ENCODE data around the gene DIP2C.
A peak's percentile ranks its signal among the peaks of the same experiment; 100 is the strongest.

The DIP2C gene

DNA sequence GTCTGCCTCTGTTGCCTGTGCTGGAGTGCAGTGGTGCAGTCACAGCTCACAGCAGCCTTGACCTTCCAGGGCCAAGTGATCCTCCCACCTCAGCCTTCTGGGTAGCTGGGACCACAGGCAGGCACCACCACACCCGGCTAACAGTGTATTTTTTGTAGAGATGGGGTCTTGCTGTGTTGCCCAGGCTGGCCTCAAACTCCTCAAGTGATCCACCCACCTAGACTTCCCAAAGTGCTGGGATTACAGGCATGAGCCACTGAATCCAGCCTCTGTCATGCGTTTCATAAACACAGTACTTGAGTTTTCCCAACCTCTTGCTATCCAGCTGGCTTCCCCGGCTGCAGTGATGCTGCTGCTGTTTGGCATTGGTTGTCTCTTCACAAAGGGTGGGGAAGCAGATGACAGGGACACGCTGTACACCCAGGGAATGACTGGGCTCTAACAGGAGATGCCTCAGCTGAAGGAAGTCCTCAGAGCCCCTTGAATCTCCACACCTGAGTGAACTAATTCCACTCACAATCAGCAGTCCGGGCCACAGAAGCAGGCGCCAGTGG, 191.5 kb downstream of the DIP2C start:
- Mint-ChIP-seq H3K9me3 (no peaks in the 10 kb centered on the region), H3K27me3 (peaks cover 9% of the 10 kb centered on the region), H3K27ac (no peak overlapping the region), H3K4me1 (ENCODE audit: low read depth) (peaks cover 24% of the 10 kb centered on the region), H3K36me3 (ENCODE audit: low read depth) (no peaks in the 10 kb centered on the region), H3K4me3 (no peak overlapping the region)
- DNase-seq = no peak

- Mint-ChIP-seq H3K9me3 (no peaks in the 10 kb centered on the region), H3K27me3 (peaks cover 6% of the 10 kb centered on the region)
Observed at GRCh38 chr10:497289-497688, 192.2 kb downstream of the DIP2C start.

DNA sequence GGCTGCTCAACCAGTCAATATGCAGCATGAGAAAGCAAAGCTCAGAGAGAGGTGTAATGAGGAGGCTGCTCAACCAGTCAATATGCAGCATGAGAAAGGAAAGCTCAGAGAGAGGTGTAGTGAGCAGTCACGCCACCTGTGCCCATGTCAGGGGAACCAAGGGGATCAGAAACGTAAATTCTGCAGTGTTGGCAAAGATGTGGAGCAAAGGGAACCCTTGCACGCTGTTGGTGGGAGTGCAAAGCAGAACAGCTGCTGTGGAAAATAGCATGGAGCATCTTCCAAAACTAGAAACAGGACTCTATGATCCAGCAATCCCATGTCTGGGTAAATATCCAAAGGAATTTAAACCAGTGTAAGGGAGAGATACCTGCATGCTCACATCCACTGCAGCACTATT, 194.9 kb downstream of the DIP2C start:
- no peaks in the 10 kb centered on the region for H3K36me3 Mint-ChIP-seq (ENCODE audit: low read depth)
- H3K27ac Mint-ChIP-seq = no peak overlapping the region
- DNase-seq = no peak
- H3K4me3 Mint-ChIP-seq = no peak overlapping the region
- no peaks in the 10 kb centered on the region for H3K9me3 Mint-ChIP-seq
- H3K4me1 Mint-ChIP-seq (ENCODE audit: low read depth) = no peaks in the 10 kb centered on the region
- peaks cover 9% of the 10 kb centered on the region for H3K27me3 Mint-ChIP-seq

More at GRCh38 chr10:497289-497688, 192.2 kb downstream of the DIP2C start:
- Mint-ChIP-seq H3K27ac (no peak overlapping the region), H3K4me3 (no peak overlapping the region), H3K36me3 (ENCODE audit: low read depth) (no peaks in the 10 kb centered on the region), H3K4me1 (ENCODE audit: low read depth) (peaks cover 17% of the 10 kb centered on the region)
- DNase-seq = no peak

GRCh38 chr10:494149-494542, 195.3 kb downstream of the DIP2C start:
- Mint-ChIP-seq H3K27me3 (peaks cover 9% of the 10 kb centered on the region), H3K36me3 (ENCODE audit: low read depth) (no peaks in the 10 kb centered on the region), H3K27ac (no peak overlapping the region), H3K4me3 (no peak overlapping the region), H3K9me3 (no peaks in the 10 kb centered on the region), H3K4me1 (ENCODE audit: low read depth) (no peaks in the 10 kb centered on the region)
- DNase-seq = no peak

- no peaks in the 10 kb centered on the region for H3K9me3 Mint-ChIP-seq
- no peak for DNase-seq
- no peaks in the 10 kb centered on the region for H3K36me3 Mint-ChIP-seq (ENCODE audit: low read depth)
- H3K4me1 Mint-ChIP-seq (ENCODE audit: low read depth) = no peaks in the 10 kb centered on the region
- H3K4me3 Mint-ChIP-seq = no peak overlapping the region
- H3K27ac Mint-ChIP-seq = no peak overlapping the region
- peaks cover 9% of the 10 kb centered on the region for H3K27me3 Mint-ChIP-seq
Observed at GRCh38 chr10:493391-494148, 195.9 kb downstream of the DIP2C start.

GRCh38 chr10:492836-493235, 196.6 kb downstream of the DIP2C start:
- no peaks in the 10 kb centered on the region for H3K36me3 Mint-ChIP-seq (ENCODE audit: low read depth)
- no peak overlapping the region for H3K4me3 Mint-ChIP-seq
- no peaks in the 10 kb centered on the region for H3K9me3 Mint-ChIP-seq
- peaks cover 9% of the 10 kb centered on the region for H3K27me3 Mint-ChIP-seq
- H3K27ac Mint-ChIP-seq = no peak overlapping the region
- no peaks in the 10 kb centered on the region for H3K4me1 Mint-ChIP-seq (ENCODE audit: low read depth)
- no peak for DNase-seq

GRCh38 chr10:491667-492424, 197.6 kb downstream of the DIP2C start:
- peaks cover 9% of the 10 kb centered on the region for H3K27me3 Mint-ChIP-seq
- H3K4me3 Mint-ChIP-seq = no peak overlapping the region
- H3K27ac Mint-ChIP-seq = no peak overlapping the region
- DNase-seq = no peak
- H3K9me3 Mint-ChIP-seq = no peaks in the 10 kb centered on the region
- H3K36me3 Mint-ChIP-seq (ENCODE audit: low read depth) = no peaks in the 10 kb centered on the region
- H3K4me1 Mint-ChIP-seq (ENCODE audit: low read depth) = no peaks in the 10 kb centered on the region

- Mint-ChIP-seq H3K36me3 (ENCODE audit: low read depth) (no peaks in the 10 kb centered on the region), H3K9me3 (no peaks in the 10 kb centered on the region), H3K4me3 (no peak overlapping the region), H3K27me3 (peaks cover 9% of the 10 kb centered on the region), H3K27ac (no peak overlapping the region), H3K4me1 (ENCODE audit: low read depth) (peaks cover 4% of the 10 kb centered on the region)
- no peak for DNase-seq
Observed at GRCh38 chr10:490891-491571, 198.4 kb downstream of the DIP2C start.

DNA sequence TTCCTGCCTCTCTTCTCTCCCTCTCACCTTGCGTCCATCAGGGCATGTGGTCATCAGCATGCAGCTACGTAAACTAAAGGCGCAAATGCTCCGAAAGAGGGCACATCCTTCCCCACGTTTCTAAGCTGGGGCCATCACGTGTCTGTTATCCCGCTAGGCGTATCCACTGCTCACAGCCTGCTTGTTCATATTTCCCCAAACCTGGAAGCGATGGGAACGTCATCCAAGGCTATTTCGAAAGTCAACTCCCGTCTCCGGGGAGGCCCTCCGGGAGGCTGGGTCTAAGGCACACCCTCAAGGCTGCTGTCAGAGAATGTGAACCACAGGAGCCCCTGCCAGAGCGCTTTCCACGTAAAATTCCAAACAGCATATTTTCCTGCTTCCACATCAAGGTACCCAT, 199.2 kb downstream of the DIP2C start:
- Mint-ChIP-seq H3K27me3 (peaks cover 9% of the 10 kb centered on the region), H3K36me3 (ENCODE audit: low read depth) (no peaks in the 10 kb centered on the region), H3K4me1 (ENCODE audit: low read depth) (peaks cover 10% of the 10 kb centered on the region), H3K9me3 (no peaks in the 10 kb centered on the region), H3K27ac (no peak overlapping the region), H3K4me3 (no peak overlapping the region)
- no peak for DNase-seq

DNA sequence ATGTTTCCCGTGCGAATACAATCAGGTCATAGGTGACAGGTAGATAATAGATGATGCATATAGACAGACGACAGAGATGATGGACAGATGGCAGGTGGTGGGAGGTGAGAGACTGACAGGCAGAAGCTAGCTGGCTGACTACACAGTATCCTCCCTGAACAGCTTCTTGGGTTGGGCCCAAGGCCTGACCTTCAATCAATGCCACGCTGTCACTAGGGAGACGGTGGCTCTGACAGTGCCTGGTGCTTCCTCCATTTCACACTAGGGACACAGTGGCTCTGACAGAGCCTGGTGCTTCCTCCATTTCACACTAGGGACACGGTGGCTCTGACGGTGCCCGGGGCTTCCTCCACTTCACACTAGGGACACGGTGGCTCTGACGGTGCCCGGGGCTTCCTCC, 200.1 kb downstream of the DIP2C start:
- Mint-ChIP-seq H3K36me3 (ENCODE audit: low read depth) (no peaks in the 10 kb centered on the region), H3K27ac (no peak overlapping the region), H3K27me3 (peaks cover 7% of the 10 kb centered on the region), H3K4me3 (no peak overlapping the region), H3K4me1 (ENCODE audit: low read depth) (peaks cover 11% of the 10 kb centered on the region), H3K9me3 (no peaks in the 10 kb centered on the region)
- DNase-seq = no peak

- peak; percentile 11 for DNase-seq
- peaks cover 15% of the 10 kb centered on the region for H3K4me1 Mint-ChIP-seq (ENCODE audit: low read depth)
- H3K4me3 Mint-ChIP-seq = no peak overlapping the region
- H3K36me3 Mint-ChIP-seq (ENCODE audit: low read depth) = no peaks in the 10 kb centered on the region
- no peaks in the 10 kb centered on the region for H3K9me3 Mint-ChIP-seq
- peaks cover 6% of the 10 kb centered on the region for H3K27me3 Mint-ChIP-seq
- H3K27ac Mint-ChIP-seq = no peak overlapping the region
Observed at GRCh38 chr10:488933-489215, 200.6 kb downstream of the DIP2C start.

DNA sequence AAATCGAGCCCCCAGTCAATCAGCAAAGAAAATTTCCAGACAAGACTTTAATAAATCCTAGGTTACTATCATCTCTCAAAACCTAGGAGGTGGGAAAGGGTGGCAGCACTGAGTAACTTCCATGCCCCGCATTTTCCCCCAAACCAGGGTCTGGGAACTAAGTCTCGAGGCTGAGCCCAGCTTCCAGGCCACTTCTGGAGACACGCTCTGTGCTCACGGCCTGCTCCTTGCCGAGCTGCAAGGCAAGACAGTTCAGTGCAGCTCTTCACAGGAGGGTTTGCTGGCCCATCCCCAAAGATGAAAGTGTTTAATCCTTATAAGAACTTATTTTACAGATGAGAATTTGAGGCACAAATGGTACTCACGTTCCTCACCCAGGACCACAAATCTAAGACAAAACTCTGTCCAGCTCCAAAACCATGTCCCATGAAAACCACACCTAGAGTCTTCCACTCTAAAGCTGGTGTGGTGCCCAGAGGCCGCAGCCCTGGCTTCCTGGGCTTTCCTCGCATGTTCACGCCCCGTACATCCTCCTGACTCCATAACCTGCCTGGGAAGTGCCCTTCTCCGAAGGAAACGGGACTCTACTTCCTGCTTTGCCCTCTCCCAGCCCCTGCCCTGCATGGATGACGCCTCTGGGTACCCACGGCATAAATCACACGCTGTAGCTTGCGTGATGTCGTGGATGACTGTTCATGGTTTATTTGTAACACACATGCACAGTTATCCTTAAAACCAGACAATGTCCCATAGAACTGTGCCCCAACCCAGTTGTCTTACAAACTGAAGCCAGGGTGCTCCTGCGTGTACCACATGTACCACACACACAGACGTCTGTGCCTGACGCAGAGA, 201.2 kb downstream of the DIP2C start:
- peak; percentile 22 for DNase-seq
- Mint-ChIP-seq H3K36me3 (ENCODE audit: low read depth) (no peaks in the 10 kb centered on the region), H3K27ac (no peak overlapping the region), H3K4me3 (no peak overlapping the region), H3K27me3 (peaks cover 6% of the 10 kb centered on the region), H3K4me1 (ENCODE audit: low read depth) (peaks cover 19% of the 10 kb centered on the region), H3K9me3 (no peaks in the 10 kb centered on the region)

DNA sequence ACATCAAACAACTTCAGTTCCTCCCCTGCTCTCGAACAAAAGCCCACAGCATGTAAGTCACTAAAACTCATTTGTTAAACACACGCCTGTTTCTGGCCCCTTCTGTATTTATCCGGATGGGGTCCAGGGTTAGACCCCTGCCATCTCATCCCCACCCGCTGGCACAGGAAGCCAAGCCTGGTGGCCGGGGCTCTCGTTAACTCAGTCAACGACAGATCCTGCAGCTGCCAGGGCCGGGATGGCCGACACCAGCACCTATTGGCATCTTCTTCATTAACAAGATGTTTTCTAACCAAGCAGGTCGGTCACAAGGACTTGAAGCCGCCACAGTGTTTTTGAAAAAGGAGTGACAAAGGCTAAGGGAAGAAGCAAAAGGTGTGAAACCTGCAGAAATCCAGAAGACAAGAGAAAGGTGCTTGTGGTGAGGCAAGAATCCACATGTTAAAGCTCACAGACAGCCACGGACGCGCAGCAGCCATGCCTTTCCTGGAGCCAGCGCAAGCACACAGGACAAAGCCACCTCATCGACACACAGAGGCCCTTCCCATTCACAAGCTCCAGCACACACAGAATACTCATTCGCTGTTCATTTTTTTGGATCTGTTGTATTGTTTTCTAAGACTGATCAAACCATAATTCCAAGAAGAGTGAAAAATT, 202.7 kb downstream of the DIP2C start:
- no peaks in the 10 kb centered on the region for H3K9me3 Mint-ChIP-seq
- DNase-seq = peak; percentile 31
- no peaks in the 10 kb centered on the region for H3K36me3 Mint-ChIP-seq (ENCODE audit: low read depth)
- peaks cover 22% of the 10 kb centered on the region for H3K4me1 Mint-ChIP-seq (ENCODE audit: low read depth)
- H3K27ac Mint-ChIP-seq = peak overlapping the region; percentile 52
- H3K4me3 Mint-ChIP-seq = peak overlapping the region; percentile 80
- H3K27me3 Mint-ChIP-seq = peaks cover 3% of the 10 kb centered on the region

GRCh38 chr10:486206-486605, 203.3 kb downstream of the DIP2C start:
- H3K27ac Mint-ChIP-seq = no peak overlapping the region
- H3K4me1 Mint-ChIP-seq (ENCODE audit: low read depth) = peaks cover 22% of the 10 kb centered on the region
- peaks cover 3% of the 10 kb centered on the region for H3K27me3 Mint-ChIP-seq
- no peaks in the 10 kb centered on the region for H3K9me3 Mint-ChIP-seq
- peak overlapping the region; percentile 80 for H3K4me3 Mint-ChIP-seq
- peak; percentile 24 for DNase-seq
- H3K36me3 Mint-ChIP-seq (ENCODE audit: low read depth) = no peaks in the 10 kb centered on the region

Measured in activated T-cell treated with anti-CD3 and anti-CD28 coated beads, Interleukin-2, amount 50 U/mL, for 24 hours (primary cell).